Measurements from ENCODE around the gene UNC80.
"Not testable (repeated sequence)": the region's sequence is repeated elsewhere in the genome, so short reads cannot be mapped to it uniquely, and the experiment has no call there.

The UNC80 gene

DNA sequence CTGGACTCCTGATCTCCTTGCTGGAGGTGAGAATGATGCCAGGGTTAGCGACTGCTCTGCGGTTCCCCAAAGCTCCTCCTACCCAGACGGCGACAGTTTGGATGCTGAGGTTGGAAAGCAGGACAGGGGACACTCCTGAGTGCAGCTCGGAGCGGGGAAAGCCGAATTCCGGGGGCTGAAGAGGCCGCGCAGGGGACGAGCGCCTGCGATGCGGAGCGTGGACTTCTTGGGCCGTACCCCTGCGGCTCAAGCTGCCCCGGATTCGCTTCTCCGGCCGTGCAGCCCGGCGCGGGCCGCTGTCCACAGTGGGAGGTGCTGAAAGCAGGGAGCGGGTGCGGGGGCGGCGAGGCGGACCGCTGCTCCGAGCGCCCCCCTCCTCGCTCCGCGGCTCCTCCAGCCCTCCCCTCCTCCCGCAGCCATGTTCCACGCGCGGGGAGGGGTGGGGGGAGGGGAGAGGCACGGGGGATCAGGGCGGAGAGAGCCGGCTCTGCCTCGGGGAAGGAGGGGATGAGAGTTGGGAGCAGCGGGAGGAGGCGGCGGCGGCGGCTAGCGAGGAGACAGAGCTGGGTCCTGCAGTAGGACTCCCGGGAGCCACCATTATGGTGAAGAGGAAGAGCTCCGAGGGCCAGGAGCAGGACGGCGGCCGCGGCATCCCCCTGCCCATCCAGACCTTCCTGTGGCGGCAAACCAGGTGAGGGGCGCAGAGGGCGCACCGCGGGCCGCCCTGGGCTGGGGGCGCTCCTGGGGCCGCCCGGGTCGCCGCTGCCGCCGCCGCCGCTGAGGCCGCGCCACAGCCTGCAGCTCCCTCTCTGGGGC lies at the start of gene UNC80:
UNC80 (plus strand) TSS at position 359 of the 816 bp plus-strand sequence; CDS start at position 600, 241 bp downstream.
- peak; percentile 3 for DNase-seq

DNA sequence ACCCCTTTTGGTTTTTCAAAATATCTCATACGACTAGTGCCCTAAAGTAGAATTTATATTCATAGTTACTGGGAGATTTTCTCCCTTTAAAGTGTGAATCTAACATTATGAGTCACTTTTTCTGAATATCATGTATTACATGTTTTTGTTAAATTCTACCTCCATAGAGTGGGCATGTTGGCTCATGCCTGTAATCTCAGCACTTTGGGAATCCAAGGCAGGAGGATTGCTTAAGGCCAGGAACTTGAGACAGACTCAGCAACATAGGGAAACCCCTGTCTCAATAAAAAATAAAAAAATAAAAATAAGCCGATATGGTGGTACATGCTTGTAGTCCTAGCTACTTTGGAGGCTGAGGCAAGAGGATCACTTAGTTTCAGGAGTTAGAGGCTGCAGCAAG lies 45.3 kb upstream of the UNC80 start:
- no peak for DNase-seq

- DNase-seq, result no peak
Observed at GRCh38 chr2:209727077-209727476, 44.6 kb upstream of the UNC80 start.

DNA sequence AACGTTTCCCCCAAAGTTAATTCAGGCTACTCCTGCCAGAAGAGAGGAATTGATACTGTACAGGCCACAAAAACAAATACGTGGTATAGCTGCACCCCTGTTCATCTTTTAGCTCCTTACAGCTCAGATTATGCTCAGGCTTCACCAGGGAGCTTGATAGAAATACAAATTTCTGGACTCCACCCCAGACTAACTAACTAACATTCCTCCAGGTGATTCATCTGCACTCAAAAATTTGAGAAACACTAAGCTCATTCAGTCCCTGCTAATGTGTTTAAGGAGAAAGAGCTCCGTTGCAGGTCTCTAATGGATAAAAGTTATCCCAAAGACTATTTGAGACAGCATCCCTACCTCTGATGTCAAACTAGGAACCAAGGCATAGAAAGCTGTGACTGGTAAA lies 36.8 kb upstream of the UNC80 start:
- DNase-seq, result no peak

DNA sequence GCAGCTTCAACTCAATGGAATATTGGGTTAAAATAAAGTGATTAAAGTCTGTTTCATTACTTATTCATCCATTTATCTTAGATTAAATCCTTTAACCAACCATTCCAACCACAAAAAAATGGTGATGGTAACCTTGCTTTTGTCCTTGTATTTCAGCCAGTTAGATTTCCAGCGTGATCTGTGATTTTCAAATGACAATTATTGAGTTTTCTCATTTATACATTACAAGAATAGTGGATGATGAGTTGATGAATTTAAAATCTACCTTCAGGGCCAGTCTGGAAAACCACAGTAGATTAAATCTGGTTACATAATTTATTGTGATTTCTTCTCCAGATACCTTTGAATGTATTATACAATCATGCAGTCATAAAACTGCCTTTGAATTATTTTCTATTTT lies 29.7 kb upstream of the UNC80 start:
- no peak for DNase-seq

GRCh38 chr2:209753020-209753419 lies 18.6 kb upstream of the UNC80 start:
- DNase-seq, result no peak

GRCh38 chr2:209757163-209757562 lies 14.5 kb upstream of the UNC80 start:
- no peak for DNase-seq

GRCh38 chr2:209761566-209761965 lies 10.1 kb upstream of the UNC80 start:
- no peak for DNase-seq

DNA sequence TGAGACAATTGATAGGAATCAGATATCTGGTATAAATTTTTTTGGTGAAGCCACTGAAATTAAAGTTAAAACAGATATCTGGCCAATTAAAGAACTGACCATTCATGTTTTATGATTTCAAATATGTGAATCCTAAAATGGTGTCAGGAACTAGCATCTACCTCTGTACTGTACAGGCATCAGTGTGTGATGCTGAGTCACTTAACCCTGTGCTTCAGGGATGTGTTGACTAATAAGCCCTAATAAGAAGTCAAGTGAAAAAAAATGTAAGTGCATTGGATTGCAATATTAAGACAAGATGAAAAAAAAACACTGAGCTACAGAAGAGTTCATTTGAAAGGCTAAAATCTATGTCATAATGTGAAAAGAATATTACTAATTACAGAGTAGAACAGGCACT lies 9.1 kb upstream of the UNC80 start:
- DNase-seq, result no peak

DNA sequence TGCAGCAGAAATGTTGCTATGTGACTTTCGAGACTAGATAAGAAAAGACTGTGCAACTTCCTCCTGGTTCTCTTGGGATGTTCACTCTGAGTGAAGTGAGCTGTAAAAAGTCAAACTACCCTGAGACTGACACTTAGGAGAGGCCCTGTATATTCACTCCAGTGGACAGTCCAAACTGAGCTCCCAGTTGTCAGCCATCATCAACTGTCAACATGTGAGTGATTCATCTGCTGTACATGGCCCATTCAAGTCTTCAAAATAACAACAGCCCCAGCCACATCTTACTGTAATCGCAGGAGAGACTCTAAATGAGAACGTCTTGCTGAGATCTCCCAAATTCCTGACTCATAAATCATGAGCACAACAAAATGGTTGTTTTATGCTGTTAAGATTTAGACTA lies 8.5 kb upstream of the UNC80 start:
- no peak for DNase-seq

DNA sequence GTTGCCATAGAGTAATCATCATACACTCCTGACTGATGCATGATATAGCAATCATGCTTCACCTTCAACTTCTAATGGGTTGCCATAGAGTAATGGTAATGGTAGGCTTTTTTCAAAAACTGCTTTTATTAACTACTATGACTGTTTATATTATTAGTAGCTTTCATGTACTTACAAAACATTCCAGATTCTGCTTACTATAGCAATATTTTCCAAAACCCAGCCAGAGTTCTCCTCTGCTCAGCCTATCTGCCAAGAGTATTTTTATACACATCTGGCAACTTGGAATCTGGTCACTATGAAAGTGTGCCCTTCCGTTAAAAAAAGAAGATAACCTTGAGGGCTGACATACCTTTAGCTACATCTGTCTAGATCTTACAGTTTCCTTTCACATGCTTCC lies 5.0 kb upstream of the UNC80 start:
- no peak for DNase-seq

DNA sequence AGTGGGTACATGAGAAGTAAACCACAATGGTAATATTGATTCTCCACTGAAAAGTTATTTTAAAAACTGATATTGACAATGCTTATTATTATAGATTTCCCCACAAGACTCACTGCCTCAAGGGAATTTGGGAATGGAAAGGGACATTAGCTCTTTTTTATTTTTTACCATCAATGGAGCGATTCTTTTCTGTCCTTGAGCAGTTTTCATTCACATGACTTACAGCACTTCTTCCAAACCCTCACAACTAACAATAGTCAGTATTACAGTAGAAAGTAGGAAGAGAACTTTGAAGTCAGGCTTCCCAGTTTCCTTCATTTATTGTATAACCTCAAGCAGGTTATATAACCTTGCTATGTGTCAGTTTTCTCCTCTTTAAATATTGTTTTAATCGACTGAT lies 4.3 kb upstream of the UNC80 start:
- DNase-seq, result no peak

GRCh38 chr2:209768557-209768956 lies 3.1 kb upstream of the UNC80 start:
- DNase-seq, result no peak

- no peak for DNase-seq
Observed at GRCh38 chr2:209772290-209772685, 656 bp downstream of the UNC80 start.

DNA sequence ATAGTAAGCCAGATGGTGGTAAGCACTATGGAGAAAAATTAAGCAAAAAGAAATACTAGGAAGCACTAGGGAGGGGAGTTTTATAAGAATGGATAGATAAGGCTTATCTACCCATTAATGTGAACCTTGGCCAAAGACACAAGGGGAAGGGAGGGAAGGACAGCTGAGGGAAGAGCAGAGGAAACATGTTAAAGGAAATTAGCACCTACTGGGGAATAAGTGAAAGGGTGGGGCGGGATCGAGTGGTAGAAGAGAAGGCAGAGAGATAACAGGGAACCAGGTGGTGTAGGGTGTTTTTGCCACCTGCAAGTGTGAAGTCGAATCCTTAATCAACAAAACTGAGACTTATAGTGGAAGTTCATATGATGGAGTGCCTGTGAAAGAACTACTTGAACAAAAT lies 1.7 kb downstream of the UNC80 start:
- no peak for DNase-seq

- no peak for DNase-seq
Observed at GRCh38 chr2:209787416-209787815, 15.8 kb downstream of the UNC80 start.

GRCh38 chr2:209788925-209789324 lies 17.3 kb downstream of the UNC80 start:
- DNase-seq, result no peak

GRCh38 chr2:209790066-209790728 lies 18.6 kb downstream of the UNC80 start:
- DNase-seq, result no peak

DNA sequence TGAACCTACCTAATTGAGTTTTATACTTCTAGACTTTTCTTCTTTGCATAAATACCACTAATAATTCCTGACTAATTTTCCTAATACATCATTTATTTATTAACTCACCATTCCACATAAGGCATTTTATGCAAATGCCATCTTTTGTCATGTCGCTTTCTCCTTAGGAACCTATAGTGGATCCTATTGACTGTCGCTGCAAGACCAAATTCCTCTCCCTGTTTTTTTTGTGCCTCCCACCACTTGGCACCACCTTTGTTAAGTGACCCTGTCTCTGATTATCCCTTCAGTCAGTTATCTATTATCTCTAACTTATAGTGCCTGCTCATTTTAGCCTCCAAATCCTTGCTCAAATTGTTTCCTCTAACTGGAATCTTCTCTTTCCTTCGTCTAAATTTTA lies 19.5 kb downstream of the UNC80 start:
- no peak for DNase-seq

- DNase-seq, result not testable (repeated sequence)
Observed at GRCh38 chr2:209795425-209795824, 23.8 kb downstream of the UNC80 start.

DNA sequence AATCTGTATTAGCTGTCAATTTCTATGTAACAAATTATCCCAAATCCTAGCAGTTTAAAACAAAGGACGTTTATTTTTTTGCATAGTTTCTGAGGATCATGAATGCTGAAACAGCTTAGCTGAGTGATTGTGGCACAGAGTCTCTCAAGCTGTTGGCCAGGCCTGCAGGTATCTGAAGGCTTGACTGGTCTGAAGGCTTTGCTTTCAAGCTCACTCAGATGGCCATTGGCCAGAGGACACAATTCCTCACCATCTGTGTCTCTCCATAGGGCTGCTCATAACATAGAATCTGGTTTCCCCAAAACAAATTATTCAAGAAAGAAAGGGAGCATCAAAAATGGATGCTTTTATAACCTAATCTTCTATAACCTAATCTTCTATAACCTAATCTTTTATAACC lies 33.7 kb downstream of the UNC80 start:
- no peak for DNase-seq

GRCh38 chr2:209806318-209806717 lies 34.7 kb downstream of the UNC80 start:
- no peak for DNase-seq

DNA sequence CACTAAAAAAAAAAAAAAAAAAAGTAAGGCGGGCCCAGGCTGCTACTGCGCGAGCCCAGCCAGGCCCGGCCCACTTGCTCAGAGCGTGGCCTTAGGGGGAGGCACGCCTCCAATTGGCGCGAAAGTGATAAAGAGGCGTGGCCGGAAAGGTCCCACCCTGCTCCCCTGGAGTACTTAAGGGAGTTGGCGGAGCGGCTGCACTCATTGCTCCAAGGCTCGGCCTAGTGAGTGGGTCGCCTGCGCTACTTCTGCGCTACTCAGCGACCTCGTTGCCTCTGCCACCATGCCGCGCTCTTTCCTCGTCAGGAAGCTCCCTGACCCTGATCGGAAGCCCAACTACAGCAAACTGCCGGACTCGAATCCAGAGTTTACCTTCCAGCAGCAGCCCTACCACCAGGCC lies 36.9 kb downstream of the UNC80 start:
- DNase-seq, result no peak

DNA sequence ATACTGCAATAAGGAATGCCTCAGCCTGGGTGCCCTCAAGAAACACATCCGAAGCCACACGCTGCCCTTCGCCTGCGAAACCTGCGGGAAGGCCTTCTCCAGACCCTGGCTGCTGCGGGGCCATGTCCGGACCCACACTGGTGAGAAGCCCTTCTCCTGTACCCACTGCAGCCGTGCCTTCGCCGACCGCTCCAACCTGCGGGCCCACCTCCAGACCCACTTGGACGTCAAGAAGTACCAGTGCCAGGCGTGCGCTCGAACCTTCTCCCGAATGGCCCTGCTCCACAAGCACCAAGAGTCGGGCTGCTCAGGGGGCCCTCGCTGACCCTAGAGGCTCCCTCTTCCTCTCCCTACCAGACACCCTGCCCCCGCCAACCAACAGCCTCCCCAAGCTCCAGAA lies 37.6 kb downstream of the UNC80 start:
- no peak for DNase-seq

DNA sequence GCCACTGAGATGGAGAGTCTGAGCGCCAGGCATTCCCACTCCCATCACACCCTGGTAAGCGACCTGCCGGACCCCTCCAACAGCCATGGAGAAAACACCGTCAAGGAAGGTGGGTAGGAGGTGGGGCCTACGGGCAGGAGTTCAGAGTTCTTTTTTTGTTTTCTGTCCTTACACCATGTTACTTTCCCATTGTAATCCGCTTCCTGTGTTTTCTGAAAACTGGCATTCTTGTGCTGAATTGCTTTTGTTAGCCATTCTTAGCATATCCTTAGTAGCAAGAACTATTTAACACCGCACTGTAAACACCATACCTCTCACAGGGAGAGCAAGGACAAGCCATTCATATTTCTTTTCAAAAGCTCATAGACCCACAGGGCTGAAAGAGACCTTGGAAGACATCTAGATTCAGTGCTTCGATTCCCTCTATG lies 46.2 kb downstream of the UNC80 start:
- no peak for DNase-seq
